A549 (cell line): Measurements from ENCODE around the gene TUBB1. TPM values are rescaled to one million over a fixed set of nuclear protein-coding genes. Genes with fewer than 3 reads are reported as not detected.

Experiments
- ATAC-seq, 2 experiments: fragments of 200-7000 bp in 1 of 2; fragments of >200 bp in 1 of 2; cut with Nextera tagmentation in 1 of 2; cut with Tn5 transposase in 1 of 2; 3 replicates each; pipeline versions ENCODE4 v1.8.0 to v1.9.1; 2018 to 2020; ENCODE audit warnings: mild to moderate bottlenecking in 1 of 2, moderate library complexity in 1 of 2
- CTCF ChIA-PET: fragments of 300-600 bp; sonication (Branson Sonifier 250); formaldehyde crosslinking; extraction: SDS; loops from one replicate; lab custom pipeline; 2021; ENCODE audit warnings: antibody characterized with exemption, inconsistent platforms; lab: Yijun Ruan, JAX
- POLR2A ChIA-PET: fragments of 350-600 bp; formaldehyde crosslinking; extraction: SDS; loops from one replicate; lab custom pipeline; 2021; ENCODE audit warnings: antibody characterized with exemption, inconsistent platforms; lab: Yijun Ruan, JAX
- DNase-seq, 2 experiments: peaks; one replicate each; pipeline versions ENCODE4 v3.0.0 to v3.0.0-alpha.2; 2011 to 2016; ENCODE audit warnings: low read depth in 1 of 2, low spot score in 1 of 2
- FAIRE-seq: peaks from 2 replicates; lab custom pipeline; 2011; peaks lifted over from hg19 to GRCh38; lab: Jason Lieb, UNC
- H3K27ac ChIP-seq, 2 experiments: fragments of >200 bp; sonication (Bioruptor Twin); formaldehyde crosslinking; 3 replicates each; pipeline ENCODE4 v1.5.1; 2016 to 2017
- H3K4me1 ChIP-seq: fragments of >200 bp; sonication (Bioruptor Twin); formaldehyde crosslinking; 3 replicates; pipeline ENCODE4 v1.6.1; 2016
- H3K4me2 ChIP-seq: fragments of >200 bp; sonication (Bioruptor Twin); formaldehyde crosslinking; 3 replicates; pipeline ENCODE4 v1.6.1; 2016
- H3K4me3 ChIP-seq: fragments of >200 bp; sonication (Bioruptor Twin); formaldehyde crosslinking; 3 replicates; pipeline ENCODE4 v1.5.1; 2016
- H3K9me3 ChIP-seq: fragments of >200 bp; sonication (Bioruptor Twin); formaldehyde crosslinking; 3 replicates; pipeline ENCODE4 v1.6.1; 2016
- ATOH8 ChIP-seq: fragments of 250-450 bp; sonication (Bioruptor Pico); IDR thresholded peaks from 2 replicates; pipeline ENCODE4 v1.5.0; 2020; ENCODE audit warnings: low read depth, mild to moderate bottlenecking, moderate library complexity
- BCL3 ChIP-seq: fragments of >200 bp; sonication (Bioruptor Twin); formaldehyde crosslinking; IDR thresholded peaks from 3 replicates; pipeline ENCODE4 v1.6.1; 2016
- CTCF ChIP-seq: fragments of >200 bp; sonication (Bioruptor Twin); formaldehyde crosslinking; IDR thresholded peaks from 3 replicates; pipeline ENCODE4 v1.5.1; 2016
- EHF ChIP-seq: fragments of 250-450 bp; sonication (Bioruptor Pico); IDR thresholded peaks from 2 replicates; pipeline ENCODE4 v1.5.0; 2020; ENCODE audit warnings: mild to moderate bottlenecking
- ELK1 ChIP-seq: fragments of 150-350 bp; IDR thresholded peaks from 2 replicates; pipeline ENCODE4 v1.6.1; 2014; ENCODE audit warnings: low read depth, mild to moderate bottlenecking, low read length
- EP300 ChIP-seq, 2 experiments: fragments of >200 bp; sonication (Bioruptor Twin); formaldehyde crosslinking; IDR thresholded peaks; 2 replicates in 1 of 2; 3 replicates in 1 of 2; pipeline ENCODE4 v1.6.1; 2016 to 2017
- ESRRA ChIP-seq: fragments of 150-350 bp; IDR thresholded peaks from 2 replicates; pipeline ENCODE4 v1.6.1; 2014; ENCODE audit warnings: mild to moderate bottlenecking, low read length, borderline replicate concordance
- FOSB ChIP-seq: fragments of 250-450 bp; sonication (Bioruptor Pico); IDR thresholded peaks from 2 replicates; pipeline ENCODE4 v1.5.0; 2020; ENCODE audit warnings: mild to moderate bottlenecking, moderate library complexity
- FOSL2 ChIP-seq, 2 experiments: fragments of 450-650 bp in 1 of 2; fragments of >200 bp in 1 of 2; sonication (Bioruptor Twin) in 1 of 2; formaldehyde crosslinking; IDR thresholded peaks; 2 replicates each; pipeline versions ENCODE4 v1.5.0 to v1.6.1; 2016 to 2020; ENCODE audit warnings: mild to moderate bottlenecking in 1 of 2, moderate library complexity in 1 of 2
- FOXS1 ChIP-seq: fragments of 250-450 bp; sonication (Bioruptor Pico); IDR thresholded peaks from 2 replicates; pipeline ENCODE4 v1.5.0; 2020; ENCODE audit warnings: mild to moderate bottlenecking, moderate library complexity
- GATA3 ChIP-seq: IDR thresholded peaks from 2 replicates; pipeline ENCODE4 v1.6.1; 2012; ENCODE audit warnings: borderline replicate concordance
- HDAC2 ChIP-seq: fragments of 200-600 bp; sonication (generic); IDR thresholded peaks from 2 replicates; pipeline ENCODE4 v1.6.1; 2016
- HES2 ChIP-seq: fragments of >200 bp; sonication (Bioruptor Twin); formaldehyde crosslinking; IDR thresholded peaks from 2 replicates; pipeline ENCODE4 v1.6.1; 2016
- HEYL ChIP-seq: fragments of 250-450 bp; sonication (Bioruptor Pico); IDR thresholded peaks from 2 replicates; pipeline ENCODE4 v1.8.0; 2021; ENCODE audit warnings: mild to moderate bottlenecking, moderate library complexity
- HMGXB4 ChIP-seq: fragments of 250-450 bp; sonication (Bioruptor Pico); IDR thresholded peaks from 2 replicates; pipeline ENCODE4 v1.5.0; 2021; ENCODE audit warnings: mild to moderate bottlenecking, moderate library complexity, borderline replicate concordance
- JUN ChIP-seq, 2 experiments: fragments of >200 bp; sonication (Bioruptor Twin); formaldehyde crosslinking; IDR thresholded peaks; 2 replicates in 1 of 2; 3 replicates in 1 of 2; pipeline ENCODE4 v1.6.1; 2016 to 2017
- JUNB ChIP-seq: fragments of >200 bp; sonication (Bioruptor Twin); formaldehyde crosslinking; IDR thresholded peaks from 2 replicates; pipeline ENCODE4 v1.6.1; 2016
- MAFK ChIP-seq: fragments of 450-650 bp; IDR thresholded peaks from 2 replicates; pipeline ENCODE4 v1.6.1; 2014; ENCODE audit not compliant: partially characterized antibody
- MAZ ChIP-seq: fragments of 150-350 bp; IDR thresholded peaks from 2 replicates; pipeline ENCODE4 v1.6.1; 2014; ENCODE audit warnings: antibody characterized with exemption, low read depth, low read length, borderline replicate concordance
- NFE2L2 ChIP-seq: fragments of 150-350 bp; conservative IDR thresholded peaks from 2 replicates; pipeline ENCODE4 v1.6.1; 2014; ENCODE audit warnings: low read length
- NPAS2 ChIP-seq: fragments of 250-450 bp; sonication (Bioruptor Pico); IDR thresholded peaks from 2 replicates; pipeline ENCODE4 v1.8.0; 2022; ENCODE audit warnings: mild to moderate bottlenecking, moderate library complexity, borderline replicate concordance
- PHF8 ChIP-seq: fragments of 200-600 bp; sonication (generic); IDR thresholded peaks from 2 replicates; pipeline ENCODE4 v1.6.1; 2016; ENCODE audit warnings: low read depth, mild to moderate bottlenecking, antibody characterized with exemption, moderate library complexity, borderline replicate concordance
- POLR2AphosphoS2 ChIP-seq: conservative IDR thresholded peaks from 2 replicates; pipeline ENCODE4 v1.6.1; 2012; ENCODE audit warnings: low read length, improper control_type of control experiment, inconsistent platforms
- RAD21 ChIP-seq, 2 experiments: fragments of >200 bp in 1 of 2; sonication (Bioruptor Twin) in 1 of 2; formaldehyde crosslinking in 1 of 2; IDR thresholded peaks in 1 of 2; conservative IDR thresholded peaks in 1 of 2; 2 replicates in 1 of 2; 3 replicates in 1 of 2; pipeline ENCODE4 v1.6.1; 2012 to 2018; ENCODE audit warnings: inconsistent platforms in 1 of 2
- RARB ChIP-seq: fragments of 250-450 bp; sonication (Bioruptor Pico); IDR thresholded peaks from 2 replicates; pipeline ENCODE4 v1.8.0; 2021; ENCODE audit warnings: mild to moderate bottlenecking, moderate library complexity
- RCOR1 ChIP-seq: fragments of 150-350 bp; IDR thresholded peaks from 2 replicates; pipeline ENCODE4 v1.6.1; 2014; ENCODE audit warnings: antibody characterized with exemption, low read length, low read depth
- SREBF2 ChIP-seq: fragments of 450-650 bp; IDR thresholded peaks from 2 replicates; pipeline ENCODE4 v1.6.1; 2014; ENCODE audit warnings: mild to moderate bottlenecking, moderate library complexity
- TFCP2L1 ChIP-seq: fragments of 250-450 bp; sonication (Bioruptor Pico); IDR thresholded peaks from 2 replicates; pipeline ENCODE4 v1.5.0; 2021; ENCODE audit warnings: mild to moderate bottlenecking
- ZC3H11A ChIP-seq: fragments of 450-650 bp; IDR thresholded peaks from 2 replicates; pipeline ENCODE4 v1.6.1; 2014; ENCODE audit warnings: antibody characterized with exemption, mild to moderate bottlenecking
- ZNF302 ChIP-seq: fragments of 250-450 bp; sonication (Bioruptor Pico); IDR thresholded peaks from 2 replicates; pipeline ENCODE4 v1.9.0; 2021; ENCODE audit warnings: inconsistent platforms, mild to moderate bottlenecking, moderate library complexity
- WGBS: methylation state at CpG from one replicate; pipeline ENCODE4 v1.1.6; 2017; ENCODE audit errors: missing lambda C conversion rate; 5-methylcytosine and 5-hydroxymethylcytosine counted together
- polyA plus RNA-seq, 4 experiments: library from polyadenylated mRNA; depleted of rRNA in 3 of 4; stranded (reverse); fragments of >200 nt; fragmentation: RNase III in 1 of 4; extraction: RNeasy Plus Mini Kit Qiagen cat#74134 plus additional on column Dnase treatment in 1 of 4; gene quantifications; 2 replicates in 3 of 4; 3 replicates in 1 of 4; pipeline ENCODE4 v1.2.3, GENCODE V29; 2011 to 2017
- TF ChIP-seq, protein P1 (sequence below): IDR thresholded peaks from 2 replicates; pipeline ENCODE4 v1.6.1; 2012

Gene TUBB1
- polyA plus RNA-seq, 2 of the 4 experiments (the other 2 are of a cell fraction): 0.03 TPM; not detected in 1

DNA sequence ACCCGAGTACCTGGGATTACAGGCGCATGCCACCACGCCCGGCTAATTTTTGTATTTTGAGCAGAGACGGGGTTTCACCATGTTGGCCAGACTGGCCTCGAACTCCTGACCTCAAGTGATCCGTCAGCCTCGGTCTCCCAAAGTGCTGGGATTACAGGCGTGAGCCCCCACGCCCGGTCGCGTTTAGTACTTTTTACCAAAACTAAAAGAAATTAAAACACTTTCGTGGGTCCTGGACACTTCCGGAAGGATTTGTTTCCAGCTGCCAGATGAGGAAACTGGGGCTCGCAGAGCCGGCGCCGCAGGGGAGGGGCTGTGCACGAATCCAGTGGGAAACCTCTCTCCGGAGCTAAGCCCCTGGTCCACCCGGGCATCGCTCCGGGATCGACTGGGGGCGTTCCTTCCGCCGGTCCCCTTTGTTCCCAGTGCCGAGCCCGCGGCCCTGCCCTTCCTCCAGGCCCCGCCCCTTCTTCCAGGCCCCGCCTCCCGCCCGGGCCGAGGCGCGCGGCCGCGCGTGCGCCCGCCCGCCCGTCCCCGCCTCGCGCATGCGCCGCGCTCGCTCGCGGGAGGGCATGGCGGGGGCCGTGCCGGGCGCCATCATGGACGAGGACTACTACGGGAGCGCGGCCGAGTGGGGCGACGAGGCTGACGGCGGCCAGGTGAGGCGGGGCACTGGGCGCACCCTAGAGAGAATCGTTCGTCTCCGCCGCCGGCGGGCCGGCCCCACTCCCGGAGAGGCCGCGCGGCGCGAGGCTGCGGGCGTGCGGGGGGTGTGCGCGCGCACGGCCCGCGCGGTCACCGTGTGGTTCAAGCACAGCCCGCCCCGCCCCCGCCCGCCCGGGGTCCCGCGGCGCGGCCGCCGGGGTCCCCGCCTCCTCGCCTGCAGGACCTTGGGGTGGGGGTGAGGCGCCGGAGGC is 38.3 kb upstream of the TUBB1 start, which contains the start of gene NELFCD:
TSS of gene NELFCD (plus strand) at position 546 of the 917 bp plus-strand sequence. CDS start at position 600, 54 bp downstream.
- POLR2A ChIA-PET: interaction anchor here (0.6 to 3.9 kb wide), 7 partner anchors 10 to 79 kb away, joined by 3 to 35 read pairs (median 4); partner anchors contain the start of gene ATP5F1E
- peak within 1 kb of the TSS; percentile 71 for H3K4me3 ChIP-seq
- DNase-seq: peak; percentile 90 to 95
- CTCF ChIA-PET: interaction anchor here (1.0 to 1.3 kb wide), 2 partner anchors 9 to 17 kb away, joined by 3 read pairs; no protein-coding TSS in a partner anchor
- peaks cover 6% of the 10 kb centered on the region; the same call in 1 of the 3 replicates for H3K4me1 ChIP-seq
- no peak for FAIRE-seq
- ATAC-seq: peak; percentile 92 to 95
- 3% methylated on average over 28 of the region's 109 CpGs for WGBS
- H3K27ac ChIP-seq: peak within 1 kb of the TSS; percentile 97
- peak within 1 kb of the TSS; percentile 92 for H3K4me2 ChIP-seq
- no peaks in the 10 kb centered on the region for H3K9me3 ChIP-seq
- no peak for TF ChIP-seq NFE2L2
- no peak for TF ChIP-seq ATOH8 (CRISPR knock-in tag)
- no peak for TF ChIP-seq ELK1
- TF ChIP-seq FOXS1 (CRISPR knock-in tag): no peak
- TF ChIP-seq RCOR1: no peak
- TF ChIP-seq, protein P1, sequence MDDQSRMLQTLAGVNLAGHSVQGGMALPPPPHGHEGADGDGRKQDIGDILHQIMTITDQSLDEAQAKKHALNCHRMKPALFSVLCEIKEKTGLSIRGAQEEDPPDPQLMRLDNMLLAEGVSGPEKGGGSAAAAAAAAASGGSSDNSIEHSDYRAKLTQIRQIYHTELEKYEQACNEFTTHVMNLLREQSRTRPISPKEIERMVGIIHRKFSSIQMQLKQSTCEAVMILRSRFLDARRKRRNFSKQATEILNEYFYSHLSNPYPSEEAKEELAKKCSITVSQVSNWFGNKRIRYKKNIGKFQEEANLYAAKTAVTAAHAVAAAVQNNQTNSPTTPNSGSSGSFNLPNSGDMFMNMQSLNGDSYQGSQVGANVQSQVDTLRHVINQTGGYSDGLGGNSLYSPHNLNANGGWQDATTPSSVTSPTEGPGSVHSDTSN: no peak
- no peak for TF ChIP-seq EHF
- no peak for TF ChIP-seq NPAS2 (CRISPR knock-in tag)
- TF ChIP-seq ESRRA: no peak
- TF ChIP-seq HMGXB4 (CRISPR knock-in tag): no peak
- no peak for TF ChIP-seq CTCF
- TF ChIP-seq HES2: no peak
- no peak for TF ChIP-seq HDAC2
- TF ChIP-seq BCL3: peak; percentile 85
- no peak for TF ChIP-seq FOSB
- TF ChIP-seq GATA3: no peak
- TF ChIP-seq HEYL (CRISPR knock-in tag): no peak
- no peak for TF ChIP-seq TFCP2L1 (CRISPR knock-in tag)
- TF ChIP-seq SREBF2: no peak
- no peak for TF ChIP-seq POLR2AphosphoS2
- no peak for TF ChIP-seq FOSL2 (IDR thresholded peaks at IDR 0.05)
- no peak for TF ChIP-seq FOSL2 (CRISPR knock-in tag; IDR thresholded peaks at IDR 0.05)
- no peak for TF ChIP-seq EP300 (IDR thresholded peaks at IDR 0.05)
- TF ChIP-seq ZNF302: no peak
- no peak for TF ChIP-seq RARB (CRISPR knock-in tag)
- TF ChIP-seq ZC3H11A: no peak
- TF ChIP-seq MAFK: no peak
- peak in 1 of 2 experiments; percentile 85; a peak in 3 of 5 replicates for TF ChIP-seq JUN (IDR thresholded peaks at IDR 0.05)
- TF ChIP-seq MAZ: no peak
- TF ChIP-seq PHF8: peak; percentile 88; the same call in 1 of the 2 replicates
- no peak for TF ChIP-seq JUNB
- TF ChIP-seq RAD21 (conservative IDR thresholded peaks at IDR 0.05 in 1 of 2, IDR thresholded peaks at IDR 0.05 in 1 of 2): no peak
